GM21786 (cell line): ENCODE measurements around the gene NAALADL2.
"Not testable (repeated sequence)": the region's sequence is repeated elsewhere in the genome, so short reads cannot be mapped to it uniquely, and the experiment has no call there.

Experiments
- ATAC-seq: cut with Tn5 transposase; IDR thresholded peaks from one replicate; pipeline ENCODE4 v1.9.1; 2021; ENCODE audit not compliant: unreplicated experiment

The NAALADL2 gene

GRCh38 chr3:175248832-175249231 is 389.7 kb downstream of the NAALADL2 start:
- ATAC-seq, result no peak

DNA sequence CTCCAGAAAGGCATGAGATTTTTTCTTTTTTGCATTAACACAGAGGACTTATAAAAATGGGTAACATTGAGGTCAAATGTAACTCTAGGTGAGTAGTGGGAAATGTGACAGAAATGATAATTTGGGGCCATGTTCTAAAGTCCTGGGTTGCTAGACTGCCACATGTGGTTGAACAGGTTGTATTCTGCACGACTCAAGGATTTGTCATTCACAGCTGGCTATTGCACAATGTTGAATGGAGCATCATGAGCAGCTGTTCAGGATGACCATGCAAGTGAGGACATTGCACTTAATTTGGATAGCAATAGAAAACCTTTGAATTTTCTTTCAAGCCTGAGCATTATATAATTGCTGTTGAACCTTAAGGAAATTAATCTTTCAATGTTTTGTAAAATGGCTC is 396.6 kb downstream of the NAALADL2 start:
- ATAC-seq, result no peak

DNA sequence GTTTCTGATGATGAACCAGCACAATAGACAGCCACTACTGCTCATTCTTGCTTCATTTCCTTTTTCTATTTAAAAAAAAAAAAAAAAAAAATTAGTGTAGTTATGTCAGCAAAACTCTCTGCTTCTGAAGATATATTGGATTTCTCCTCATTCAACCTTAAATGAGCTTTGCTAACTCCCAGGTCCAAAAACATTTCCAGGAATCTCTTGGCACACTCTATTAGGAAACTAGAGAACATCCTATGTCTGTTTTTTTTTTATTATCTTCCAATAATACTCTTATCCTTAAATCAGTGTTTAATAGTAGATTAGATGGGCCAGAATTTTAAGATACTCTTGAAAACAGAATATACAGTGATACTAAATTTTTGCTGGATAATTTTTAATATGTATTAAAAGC is 398.0 kb downstream of the NAALADL2 start:
- no peak for ATAC-seq

GRCh38 chr3:175258763-175259162 is 399.6 kb downstream of the NAALADL2 start:
- no peak for ATAC-seq

- no peak for ATAC-seq
Measured at GRCh38 chr3:175260145-175260794, 401.1 kb downstream of the NAALADL2 start.

GRCh38 chr3:175266478-175266877 is 407.3 kb downstream of the NAALADL2 start:
- no peak for ATAC-seq

DNA sequence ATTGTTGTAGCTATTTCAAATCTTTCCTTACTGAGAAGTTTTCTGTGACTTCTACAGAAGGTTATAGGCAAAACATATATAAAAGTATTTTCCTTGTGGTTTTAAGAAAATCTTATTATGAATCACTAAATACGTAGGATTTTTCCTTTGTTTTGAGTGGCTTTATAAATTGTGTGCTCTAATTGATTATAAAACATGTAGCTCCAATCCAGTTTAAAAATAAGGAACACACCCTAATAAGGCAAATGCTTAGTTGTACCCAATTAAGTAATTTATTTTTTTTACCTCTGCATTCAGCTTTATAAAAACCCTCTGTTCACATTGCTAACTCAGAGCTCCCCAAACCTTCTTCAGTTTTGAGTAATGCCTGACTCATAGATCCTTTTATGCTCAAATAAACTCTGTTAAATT is 408.0 kb downstream of the NAALADL2 start:
- ATAC-seq, result no peak

- ATAC-seq, result no peak
Measured at GRCh38 chr3:175267561-175267960, 408.4 kb downstream of the NAALADL2 start.

- no peak for ATAC-seq
Measured at GRCh38 chr3:175269394-175269793, 410.3 kb downstream of the NAALADL2 start.

DNA sequence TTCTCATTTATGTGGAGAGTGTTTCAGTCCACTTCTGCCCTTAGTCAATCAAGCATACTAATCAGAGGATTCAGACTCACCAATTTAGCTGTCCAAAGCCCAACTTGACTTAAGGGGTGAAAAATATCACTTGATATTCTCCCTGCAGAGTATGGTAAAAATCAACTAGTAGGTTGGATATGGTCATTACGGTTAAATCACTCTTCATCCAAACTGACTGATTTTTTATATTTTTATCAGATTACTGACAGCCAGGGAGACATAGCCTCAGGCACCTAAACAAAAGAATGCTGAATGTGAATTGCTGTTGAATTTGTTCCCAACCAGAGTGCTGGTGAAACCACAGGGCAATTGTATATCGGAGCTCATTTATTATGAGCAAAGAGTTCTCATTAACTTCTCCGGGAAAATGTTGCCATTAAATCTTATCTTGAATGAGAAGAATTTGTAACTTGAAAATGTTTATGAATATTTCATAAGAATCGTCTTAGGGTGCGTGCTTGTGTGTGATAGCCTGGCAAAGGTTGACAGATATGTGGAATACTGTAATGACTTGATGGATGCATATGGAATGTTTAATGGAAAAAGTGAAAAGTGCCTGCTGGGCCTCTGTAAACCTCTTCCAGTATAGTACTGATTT is 411.2 kb downstream of the NAALADL2 start:
- no peak for ATAC-seq

GRCh38 chr3:175270866-175271265 is 411.7 kb downstream of the NAALADL2 start:
- ATAC-seq, result no peak

DNA sequence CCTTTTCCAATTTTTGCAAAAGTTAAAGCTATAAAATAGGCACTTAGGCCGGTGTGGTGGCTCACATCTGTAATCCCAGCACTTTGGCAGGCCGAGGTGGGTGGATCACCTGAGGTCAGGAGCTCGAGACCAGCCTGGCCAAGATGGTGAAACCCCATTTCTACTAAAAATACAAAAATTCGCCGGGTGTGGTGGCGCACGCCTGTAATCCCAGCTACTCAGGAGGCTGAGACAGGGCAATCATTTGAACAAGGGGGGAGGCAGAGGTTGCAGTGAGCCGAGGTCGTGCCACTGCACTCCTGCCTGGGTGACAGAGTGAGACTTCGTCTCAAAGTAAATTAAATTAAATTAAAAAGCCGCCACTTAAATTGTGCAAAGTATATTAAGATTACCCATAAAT is 412.3 kb downstream of the NAALADL2 start:
- not testable (repeated sequence) for ATAC-seq

DNA sequence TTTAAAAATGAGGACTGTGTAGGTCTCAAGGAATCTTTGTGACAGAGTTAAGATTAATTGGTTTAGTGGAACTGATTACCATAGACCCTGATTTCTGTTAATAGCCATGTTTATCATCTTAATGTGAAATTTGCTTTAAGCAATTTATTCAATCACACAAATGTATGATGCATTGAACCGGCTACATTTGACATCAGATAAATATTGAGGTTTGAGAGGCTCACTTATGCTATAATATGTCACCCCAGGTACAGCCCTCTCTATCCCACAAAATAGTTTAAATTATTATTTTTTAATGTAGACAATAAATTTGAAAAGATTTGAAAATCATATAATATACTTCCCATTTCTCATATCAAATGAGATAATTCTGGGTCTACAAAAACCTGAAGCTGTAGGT is 413.3 kb downstream of the NAALADL2 start:
- ATAC-seq, result no peak

- no peak for ATAC-seq
Measured at GRCh38 chr3:175273573-175273972, 414.4 kb downstream of the NAALADL2 start.

GRCh38 chr3:175274056-175274455 is 414.9 kb downstream of the NAALADL2 start:
- peak; percentile 65 for ATAC-seq

- peak; percentile 57 for ATAC-seq
Measured at GRCh38 chr3:175274474-175275218, 415.5 kb downstream of the NAALADL2 start.

DNA sequence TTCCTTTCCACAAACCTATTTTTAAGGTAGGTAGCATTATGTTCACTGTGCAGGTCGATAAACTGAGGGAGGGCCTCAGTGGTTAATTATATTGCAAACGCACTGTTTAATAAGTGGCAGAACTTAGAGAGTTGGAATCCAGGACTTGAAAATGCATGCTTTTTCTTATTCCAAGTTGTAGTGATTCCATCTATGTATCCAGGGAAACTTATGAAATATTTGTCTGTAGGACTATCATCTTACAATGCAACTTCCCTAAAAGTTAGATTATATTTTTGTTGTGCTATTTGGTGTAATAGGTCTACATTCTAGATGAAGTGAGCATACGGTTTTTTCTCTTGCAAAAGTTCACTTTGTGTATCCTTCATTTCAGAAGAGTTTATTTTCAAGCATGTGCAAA is 419.5 kb downstream of the NAALADL2 start:
- ATAC-seq, result no peak

- no peak for ATAC-seq
Measured at GRCh38 chr3:175279457-175279856, 420.3 kb downstream of the NAALADL2 start.

DNA sequence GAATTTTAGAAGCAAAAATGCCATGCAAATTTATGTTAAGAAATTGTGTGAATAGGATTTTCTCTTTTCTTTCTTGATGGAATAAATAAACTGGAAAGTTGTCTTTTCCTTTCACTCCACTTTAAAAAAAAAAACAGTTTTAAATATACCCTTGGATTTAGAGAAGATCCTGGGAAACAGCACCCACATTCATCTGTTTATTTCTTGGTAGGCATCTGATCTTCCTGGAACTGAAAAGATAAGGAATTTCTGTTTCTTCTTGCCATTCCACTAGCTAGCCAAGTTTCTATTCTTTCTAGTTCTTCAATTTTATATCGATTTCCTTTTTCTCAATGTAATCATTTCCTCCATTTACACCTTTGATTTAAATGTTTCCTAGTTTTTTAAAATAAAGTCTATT is 420.8 kb downstream of the NAALADL2 start:
- ATAC-seq, result no peak

GRCh38 chr3:175287361-175287963 is 428.3 kb downstream of the NAALADL2 start:
- peak; percentile 98 for ATAC-seq

DNA sequence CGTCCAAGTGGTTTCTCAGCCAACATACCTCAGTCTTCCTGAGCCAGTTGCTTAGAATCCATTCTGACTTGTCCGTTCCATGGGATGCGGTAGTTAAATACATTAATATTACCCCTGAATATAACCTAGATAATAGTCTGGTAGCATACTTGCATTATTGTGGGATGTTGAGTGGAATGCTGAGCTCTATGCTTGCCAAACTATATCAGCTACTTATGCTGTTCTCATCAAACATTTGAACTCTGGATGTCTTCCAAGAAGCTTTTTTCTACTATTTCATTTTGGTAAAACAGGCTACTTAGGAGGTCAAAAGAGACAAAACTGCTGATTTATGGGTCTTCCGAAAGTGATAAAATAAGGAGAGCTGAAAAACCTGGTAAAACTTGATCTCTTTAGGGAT is 429.5 kb downstream of the NAALADL2 start:
- ATAC-seq, result no peak

DNA sequence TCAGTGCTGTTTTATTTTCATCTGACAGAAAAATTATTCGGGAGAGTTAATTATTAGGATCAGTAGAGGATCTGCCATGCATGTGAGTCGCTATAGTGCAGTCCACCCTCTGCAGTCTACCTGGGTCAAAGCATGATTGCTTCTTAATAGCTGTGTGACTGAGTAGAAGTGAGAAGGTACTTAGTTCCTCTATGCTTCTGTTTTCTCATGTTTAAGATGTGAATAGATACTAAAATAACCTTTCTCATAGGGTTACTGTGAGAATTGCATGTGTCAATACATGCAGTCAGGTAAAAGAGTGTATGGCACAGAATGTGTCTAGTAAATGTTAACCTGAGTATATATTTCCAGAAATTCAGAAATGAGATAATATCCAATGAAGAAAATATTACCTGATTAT is 435.7 kb downstream of the NAALADL2 start:
- ATAC-seq, result peak; percentile 66
